Mammary epithelial cell (primary cell): ENCODE measurements around the gene PPM1E.

Experiments used
- CTCF ChIP-seq, 2 donors: IDR thresholded peaks in 1 of 2; conservative IDR thresholded peaks in 1 of 2; 2 replicates each; pipeline ENCODE4 v1.5.1; 2011 to 2012; ENCODE audit warnings: inconsistent platforms in 2 of 2, low read length in 2 of 2, mild to moderate bottlenecking in 2 of 2, control low read depth in 1 of 2, low read depth in 1 of 2; ENCODE audit not compliant: insufficient read depth in 1 of 2; ENCODE audit errors: extremely low read depth in 1 of 2
- EZH2 ChIP-seq: IDR thresholded peaks from 2 replicates; pipeline ENCODE4 v1.6.1; 2012; ENCODE audit warnings: low read length, inconsistent platforms, borderline replicate concordance

GRCh38 chr17:59007995-59008394, 252.3 kb downstream of the PPM1E start:
- TF ChIP-seq EZH2 (no peak), CTCF (conservative IDR thresholded peaks at IDR 0.05 in 1 of 2, IDR thresholded peaks at IDR 0.05 in 1 of 2; ENCODE audit: extremely low read depth in 1 of 2, insufficient read depth in 1 of 2, low read depth in 1 of 2, low read length in 2 of 2) (no peak)
